H1 (cell line): ENCODE results near the gene ASB17. TPM values are rescaled to one million over a fixed set of nuclear protein-coding genes. Genes with fewer than 3 reads are reported as not detected.

ENCODE experiments used
- CTCF ChIA-PET: fragments of 300-600 bp; sonication (Branson Sonifier 250); formaldehyde crosslinking; loops from one replicate; lab custom pipeline; 2021; ENCODE audit not compliant: partially characterized antibody; lab: Charles Lee
- POLR2A ChIA-PET: fragments of 300-600 bp; sonication (Branson Sonifier 250); formaldehyde crosslinking; loops from one replicate; lab custom pipeline; 2021; ENCODE audit warnings: inconsistent platforms; ENCODE audit not compliant: partially characterized antibody; lab: Charles Lee
- DNase-seq, 2 experiments: peaks; one replicate each; pipeline versions ENCODE4 v3.0.0 to v3.0.0-alpha.2; 2010 to 2022; ENCODE audit warnings: low spot score in 2 of 2, low read depth in 1 of 2, mixed read lengths in 1 of 2
- FAIRE-seq: peaks from 2 replicates; lab custom pipeline; 2011; peaks lifted over from hg19 to GRCh38; lab: Jason Lieb, UNC
- H2AFZ ChIP-seq: 2 replicates; pipeline ENCODE4 v1.8.1; 2012; ENCODE audit warnings: low read length, inconsistent platforms
- H2AK5ac ChIP-seq: 2 replicates; pipeline ENCODE4 v1.6.1; 2013; ENCODE audit warnings: low read depth, low read length
- H2BK120ac ChIP-seq: replicated peaks from 2 replicates; pipeline ENCODE3; 2013; ENCODE audit warnings: low read depth, low read length, inconsistent platforms
- H2BK12ac ChIP-seq: 2 replicates; pipeline ENCODE4 v1.6.1; 2013; ENCODE audit warnings: low read depth, low read length
- H2BK15ac ChIP-seq: 2 replicates; pipeline ENCODE4 v1.6.1; 2013; ENCODE audit warnings: low read length
- H2BK20ac ChIP-seq: 2 replicates; pipeline ENCODE4 v1.6.1; 2013; ENCODE audit warnings: low read length
- H2BK5ac ChIP-seq: 2 replicates; pipeline ENCODE4 v1.6.1; 2013; ENCODE audit warnings: low read depth, low read length
- H3K14ac ChIP-seq: 2 replicates; pipeline ENCODE4 v1.6.1; 2013; ENCODE audit warnings: inconsistent platforms; ENCODE audit not compliant: insufficient read length
- H3K18ac ChIP-seq: 2 replicates; pipeline ENCODE4 v1.6.1; 2013; ENCODE audit warnings: low read length; ENCODE audit errors: extremely low read depth
- H3K23ac ChIP-seq: 2 replicates; pipeline ENCODE4 v1.6.1; 2013; ENCODE audit warnings: inconsistent platforms; ENCODE audit not compliant: insufficient read length
- H3K23me2 ChIP-seq: 2 replicates; pipeline ENCODE4 v1.6.1; 2013; ENCODE audit warnings: low read depth, low read length
- H3K27ac ChIP-seq: 2 replicates; pipeline ENCODE4 v1.6.1; 2011; ENCODE audit warnings: low read depth, low read length, inconsistent platforms
- H3K27me3 ChIP-seq, 4 experiments: replicated peaks in 1 of 4; 1 replicate in 1 of 4; 2 replicates in 3 of 4; pipeline versions ENCODE4 v1.6.1 to v1.8.1; 2011 to 2013; ENCODE audit warnings: low read length in 3 of 4, mild to moderate bottlenecking in 3 of 4, inconsistent platforms in 2 of 4, mixed read lengths in 2 of 4, moderate library complexity in 1 of 4; ENCODE audit not compliant: control insufficient read depth in 3 of 4, insufficient read depth in 3 of 4; ENCODE audit errors: extremely low read depth in 1 of 4
- H3K36me3 ChIP-seq, 4 experiments: 2 replicates each; pipeline versions ENCODE4 v1.6.1 to v1.8.1; 2011 to 2013; ENCODE audit warnings: mild to moderate bottlenecking in 4 of 4, low read length in 3 of 4, moderate library complexity in 2 of 4, control low read depth in 1 of 4, inconsistent platforms in 1 of 4; ENCODE audit not compliant: insufficient read depth in 4 of 4, control insufficient read depth in 2 of 4
- H3K4ac ChIP-seq: replicated peaks from 2 replicates; pipeline ENCODE3; 2013; ENCODE audit warnings: low read length, low read depth, mixed read lengths, inconsistent platforms; ENCODE audit not compliant: insufficient read length
- H3K4me1 ChIP-seq, 4 experiments: replicated peaks in 1 of 4; 1 replicate in 1 of 4; 2 replicates in 3 of 4; pipeline versions ENCODE4 v1.6.1 to v1.8.1; 2011 to 2013; ENCODE audit warnings: low read length in 3 of 4, inconsistent platforms in 2 of 4, mixed read lengths in 1 of 4; ENCODE audit not compliant: insufficient read depth in 4 of 4, control insufficient read depth in 3 of 4
- H3K4me2 ChIP-seq, 2 experiments: 2 replicates each; pipeline versions ENCODE4 v1.6.1 to v1.8.1; 2011 to 2013; ENCODE audit warnings: low read depth in 2 of 2, low read length in 2 of 2, control low read depth in 1 of 2, inconsistent platforms in 1 of 2, mild to moderate bottlenecking in 1 of 2; ENCODE audit not compliant: insufficient read depth in 1 of 2
- H3K4me3 ChIP-seq, 4 experiments: fragments of 200-600, 300-600 bp in 1 of 4; sonication (generic), shearing (Covaris generic), sonication (Bioruptor Twin) in 1 of 4; 2 replicates each; pipeline versions ENCODE4 v1.5.1 to v1.8.1; 2011 to 2016; ENCODE audit warnings: low read length in 4 of 4, low read depth in 3 of 4, control low read depth in 2 of 4, inconsistent platforms in 2 of 4, mild to moderate bottlenecking in 2 of 4, mixed read lengths in 1 of 4, moderate library complexity in 1 of 4; ENCODE audit not compliant: insufficient read depth in 2 of 4; ENCODE audit errors: extremely low read depth in 1 of 4
- H3K56ac ChIP-seq: replicated peaks from 2 replicates; pipeline ENCODE3; 2013; ENCODE audit warnings: low read depth, mild to moderate bottlenecking, mixed read lengths, low read length, inconsistent platforms; ENCODE audit not compliant: insufficient read length
- H3K79me1 ChIP-seq: 2 replicates; pipeline ENCODE4 v1.6.1; 2013; ENCODE audit warnings: low read depth, low read length, control low read depth
- H3K79me2 ChIP-seq, 2 experiments: 2 replicates each; pipeline versions ENCODE4 v1.6.1 to v1.8.1; 2012 to 2013; ENCODE audit warnings: low read length in 2 of 2, mild to moderate bottlenecking in 2 of 2, inconsistent platforms in 1 of 2; ENCODE audit not compliant: insufficient read depth in 2 of 2, control insufficient read depth in 1 of 2
- H3K9ac ChIP-seq, 4 experiments: replicated peaks in 1 of 4; 1 replicate in 1 of 4; 2 replicates in 3 of 4; pipeline versions ENCODE4 v1.6.1 to v1.8.1; 2011 to 2013; ENCODE audit warnings: low read depth in 3 of 4, low read length in 3 of 4, control low read depth in 2 of 4, mild to moderate bottlenecking in 2 of 4, moderate library complexity in 2 of 4, inconsistent platforms in 1 of 4; ENCODE audit errors: extremely low read depth in 1 of 4
- H3K9me3 ChIP-seq, 2 experiments: 2 replicates each; pipeline versions ENCODE4 v1.6.1 to v1.8.1; 2012 to 2013; ENCODE audit warnings: mild to moderate bottlenecking in 2 of 2, moderate library complexity in 2 of 2, control low read depth in 1 of 2, inconsistent platforms in 1 of 2, low read depth in 1 of 2, low read length in 1 of 2, mixed read lengths in 1 of 2; ENCODE audit not compliant: insufficient read depth in 2 of 2
- H4K20me1 ChIP-seq, 2 experiments: replicated peaks in 1 of 2; 2 replicates each; pipeline versions ENCODE3 to v1.8.1; 2011 to 2013; ENCODE audit warnings: inconsistent platforms in 2 of 2, low read length in 2 of 2, mild to moderate bottlenecking in 1 of 2; ENCODE audit not compliant: insufficient read depth in 2 of 2, control insufficient read depth in 1 of 2
- H4K5ac ChIP-seq: 2 replicates; pipeline ENCODE4 v1.6.1; 2013; ENCODE audit warnings: low read length, low read depth, mixed read lengths, inconsistent platforms; ENCODE audit not compliant: insufficient read length
- H4K8ac ChIP-seq: 2 replicates; pipeline ENCODE4 v1.8.0; 2013; ENCODE audit warnings: mild to moderate bottlenecking, moderate library complexity, low read length, inconsistent platforms; ENCODE audit not compliant: insufficient read depth; ENCODE audit errors: extremely low read depth
- H4K91ac ChIP-seq: replicated peaks from 2 replicates; pipeline ENCODE3; 2013; ENCODE audit warnings: low read length, mixed read lengths, inconsistent platforms; ENCODE audit not compliant: insufficient read length
- BACH1 ChIP-seq: IDR thresholded peaks from 2 replicates; pipeline ENCODE4 v1.6.1; 2012; ENCODE audit warnings: low read length, improper control_type of control experiment
- CREB1 ChIP-seq: IDR thresholded peaks from 2 replicates; pipeline ENCODE4 v1.6.1; 2012; ENCODE audit warnings: inconsistent platforms
- JUN ChIP-seq: IDR thresholded peaks from 2 replicates; pipeline ENCODE4 v1.6.1; 2011; ENCODE audit warnings: low read depth, mild to moderate bottlenecking, improper control_type of control experiment, low read length
- KDM4A ChIP-seq: IDR thresholded peaks from one replicate; pipeline ENCODE4 v1.7.1; 2012; ENCODE audit warnings: low read depth, mild to moderate bottlenecking, moderate library complexity, low read length, inconsistent platforms; ENCODE audit not compliant: severe bottlenecking
- RNF2 ChIP-seq: fragments of 200-900, 300-1000 bp; sonication (generic); IDR thresholded peaks from 2 replicates; pipeline ENCODE4 v1.7.1; 2016; ENCODE audit warnings: borderline replicate concordance, low read depth, mild to moderate bottlenecking, antibody characterized with exemption, low read length; ENCODE audit not compliant: poor library complexity, severe bottlenecking; ENCODE audit errors: missing control alignments
- ZNF274 ChIP-seq: IDR thresholded peaks from 2 replicates; pipeline ENCODE4 v1.7.0; 2012; ENCODE audit warnings: low read length, borderline replicate concordance; ENCODE audit errors: extremely low read depth
- WGBS, 2 experiments: shearing (Covaris generic) in 1 of 2; methylation state at CpG; one replicate each; pipeline versions ENCODE4 v1.1.6 to v1.1.7; 2013 to 2015; ENCODE audit warnings: low lambda C conversion rate in 2 of 2, mixed read lengths in 2 of 2, inconsistent platforms in 1 of 2, low coverage in 1 of 2, missing lambda C conversion rate in 1 of 2; ENCODE audit not compliant: insufficient replicate concordance in 2 of 2, insufficient coverage in 1 of 2, insufficient read length in 1 of 2; ENCODE audit errors: extremely low coverage in 1 of 2, missing lambda C conversion rate in 1 of 2; 5-methylcytosine and 5-hydroxymethylcytosine counted together
- polyA plus RNA-seq, 7 experiments: library from polyadenylated mRNA; depleted of rRNA in 3 of 7; stranded (reverse) in 5 of 7; unstranded in 2 of 7; fragments of >200 nt in 5 of 7; fragments of 200-250 nt in 2 of 7; gene quantifications; 1 replicate in 5 of 7; 2 replicates in 1 of 7; 4 replicates in 1 of 7; pipeline versions ENCODE4 v1.2.1 to v1.2.3, GENCODE V29; 2011 to 2013; ENCODE audit warnings: missing spikeins in 2 of 7, mixed read lengths in 2 of 7
- total RNA-seq: library from RNA; stranded (reverse); fragmentation: NEBNext Ultra II Directional; extraction: Animal tissue kit (Norgen Biotek cat#: 25700); gene quantifications from 2 replicates; pipeline ENCODE4 v1.2.1, GENCODE V29; 2021

Gene ASB17
- total and polyA plus RNA-seq, 2 of the 8 experiments (the other 6 are each of a cell fraction or from before 2014, with no cell fraction given) = not detected

- Histone ChIP-seq H3K27ac (no peak overlapping the region), H2BK120ac (no peak overlapping the region), H4K8ac (no peak overlapping the region), H3K56ac (no peak overlapping the region), H2BK12ac (no peak overlapping the region), H3K4me3 (no peak overlapping the region), H3K9me3 (no peaks in the 10 kb centered on the region), H3K79me2 (no peaks in the 10 kb centered on the region), H2BK20ac (no peak overlapping the region), H3K4ac (no peak overlapping the region), H4K5ac (no peak overlapping the region), H2BK15ac (no peak overlapping the region), H3K23ac (no peak overlapping the region), H3K14ac (no peak overlapping the region), H2AK5ac (no peak overlapping the region), H2BK5ac (no peak overlapping the region), H3K18ac (no peak overlapping the region), H4K20me1 (no peaks in the 10 kb centered on the region), H3K9ac (no peak overlapping the region), H3K4me2 (no peak overlapping the region), H3K4me1 (no peaks in the 10 kb centered on the region), H3K27me3 (no peaks in the 10 kb centered on the region), H3K23me2 (no peaks in the 10 kb centered on the region; the same call in 1 of the 2 replicates), H3K79me1 (no peaks in the 10 kb centered on the region), H2AFZ (no peak overlapping the region), H3K36me3 (no peaks in the 10 kb centered on the region), H4K91ac (no peak overlapping the region)
- 86% methylated on average over 1 of the region's 1 CpG; no CpG with 5 or more reads in 1 of the 2 experiments for WGBS, 2 experiments
- DNase-seq = no peak
- POLR2A ChIA-PET = no interaction called here
- FAIRE-seq = no peak
- CTCF ChIA-PET = interaction anchor here (1.0 to 1.7 kb wide), 2 partner anchors 23 to 383 kb away, joined by 3 to 5 read pairs; no protein-coding TSS in a partner anchor
- no peak for TF ChIP-seq CREB1
- no peak for TF ChIP-seq RNF2
- no peak for TF ChIP-seq JUN
- no peak for TF ChIP-seq ZNF274
- TF ChIP-seq BACH1 = no peak
- no peak for TF ChIP-seq KDM4A
These were observed 35.5 kb upstream of the ASB17 start for GRCh38 chr1:75967719-75968118.
